ENCODE measurements around the gene DUSP10. TPM values are rescaled to one million over a fixed set of nuclear protein-coding genes. Genes with fewer than 3 reads are reported as not detected.

Gene DUSP10
- total RNA-seq, 2 donors from 2014 or later: 5.4 to 12.2 TPM

DNA sequence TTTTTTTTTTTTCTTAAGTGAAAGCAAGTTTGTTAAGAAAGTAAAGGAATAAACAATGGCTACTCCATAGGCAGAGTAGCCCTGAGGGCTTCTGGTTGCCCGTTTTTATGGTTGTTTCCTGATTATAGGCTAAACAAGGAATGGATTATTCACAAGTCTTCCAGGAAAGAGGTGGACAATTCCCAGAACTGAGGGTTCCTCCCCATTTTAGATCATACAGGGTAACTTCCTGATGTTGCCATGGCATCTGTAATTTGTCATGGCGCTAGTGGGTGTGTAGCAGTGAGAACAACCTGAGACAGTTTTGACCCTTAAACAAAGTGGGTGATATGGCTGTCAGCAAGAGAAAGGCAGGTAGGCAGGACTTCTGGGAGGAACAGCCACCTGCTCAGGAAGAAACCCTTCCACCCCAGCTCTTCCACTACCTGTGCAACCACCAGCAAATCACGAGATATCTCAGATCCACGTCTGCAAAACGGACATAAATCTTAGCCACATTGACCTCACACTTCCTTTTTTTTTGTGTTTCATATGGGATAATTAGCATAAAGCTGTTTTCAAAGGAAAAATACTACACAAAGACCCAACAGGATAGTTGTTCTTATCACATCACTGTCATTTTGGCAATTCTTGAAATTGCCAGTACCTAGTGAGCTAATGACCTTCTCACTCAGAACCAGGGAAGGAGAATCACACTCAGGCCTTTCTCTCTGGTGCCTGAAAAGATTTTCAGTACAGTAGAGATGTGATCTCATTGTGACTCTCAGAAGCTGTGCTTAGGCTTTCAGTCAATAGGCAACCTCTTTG, 34.8 kb upstream of the DUSP10 start:
- TF ChIP-seq POLR2A (IDR thresholded peaks at IDR 0.05): no peak
- TF ChIP-seq, protein P1, sequence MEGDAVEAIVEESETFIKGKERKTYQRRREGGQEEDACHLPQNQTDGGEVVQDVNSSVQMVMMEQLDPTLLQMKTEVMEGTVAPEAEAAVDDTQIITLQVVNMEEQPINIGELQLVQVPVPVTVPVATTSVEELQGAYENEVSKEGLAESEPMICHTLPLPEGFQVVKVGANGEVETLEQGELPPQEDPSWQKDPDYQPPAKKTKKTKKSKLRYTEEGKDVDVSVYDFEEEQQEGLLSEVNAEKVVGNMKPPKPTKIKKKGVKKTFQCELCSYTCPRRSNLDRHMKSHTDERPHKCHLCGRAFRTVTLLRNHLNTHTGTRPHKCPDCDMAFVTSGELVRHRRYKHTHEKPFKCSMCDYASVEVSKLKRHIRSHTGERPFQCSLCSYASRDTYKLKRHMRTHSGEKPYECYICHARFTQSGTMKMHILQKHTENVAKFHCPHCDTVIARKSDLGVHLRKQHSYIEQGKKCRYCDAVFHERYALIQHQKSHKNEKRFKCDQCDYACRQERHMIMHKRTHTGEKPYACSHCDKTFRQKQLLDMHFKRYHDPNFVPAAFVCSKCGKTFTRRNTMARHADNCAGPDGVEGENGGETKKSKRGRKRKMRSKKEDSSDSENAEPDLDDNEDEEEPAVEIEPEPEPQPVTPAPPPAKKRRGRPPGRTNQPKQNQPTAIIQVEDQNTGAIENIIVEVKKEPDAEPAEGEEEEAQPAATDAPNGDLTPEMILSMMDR (IDR thresholded peaks at IDR 0.05): no peak
- Histone ChIP-seq H3K36me3 (replicated peaks in 1 of 2; ENCODE audit: insufficient read depth in 1 of 2, low read depth in 2 of 2) (no peaks in the 10 kb centered on the region), H3K9me3 (no peaks in the 10 kb centered on the region), H3K4me3 (no peak overlapping the region), H3K4me1 (no peaks in the 10 kb centered on the region), H3K27ac (no peak overlapping the region), H3K27me3 (no peaks in the 10 kb centered on the region)
- 60 to 68% methylated on average over 5 of the region's 5 CpGs for WGBS, 2 donors
- ATAC-seq: no peak
- intact Hi-C loops (cut with DNase I): no loop called here
- no peak for DNase-seq

DNA sequence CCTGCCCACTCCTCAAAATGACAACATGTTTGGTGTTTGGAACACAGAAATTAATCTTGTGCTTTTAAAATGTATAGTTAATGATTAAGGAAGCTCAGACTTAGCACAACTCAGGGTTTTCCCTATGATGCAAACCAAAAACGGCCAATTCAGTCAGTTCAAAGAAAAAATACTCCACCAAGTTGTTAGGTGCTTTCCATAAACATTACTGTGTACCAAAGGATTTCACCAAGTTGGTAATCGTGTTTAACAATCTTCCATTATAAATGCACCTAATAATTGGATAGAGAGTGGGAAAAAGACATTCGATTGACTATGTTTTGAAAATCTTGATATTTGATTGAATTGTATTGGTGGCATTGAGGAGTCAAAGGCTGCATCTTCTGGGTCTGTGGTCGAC, 33.3 kb upstream of the DUSP10 start:
- no peak for TF ChIP-seq POLR2A (IDR thresholded peaks at IDR 0.05)
- TF ChIP-seq, protein P1 (IDR thresholded peaks at IDR 0.05): no peak
- WGBS, 2 donors: 69 to 74% methylated on average over 4 of the region's 4 CpGs
- Histone ChIP-seq H3K36me3 (replicated peaks in 1 of 2; ENCODE audit: insufficient read depth in 1 of 2, low read depth in 2 of 2) (no peaks in the 10 kb centered on the region), H3K4me1 (no peaks in the 10 kb centered on the region), H3K27me3 (no peaks in the 10 kb centered on the region), H3K9me3 (no peaks in the 10 kb centered on the region), H3K27ac (no peak overlapping the region), H3K4me3 (no peak overlapping the region)
- DNase-seq: no peak
- intact Hi-C loops (cut with DNase I): no loop called here
- no peak for ATAC-seq

DNA sequence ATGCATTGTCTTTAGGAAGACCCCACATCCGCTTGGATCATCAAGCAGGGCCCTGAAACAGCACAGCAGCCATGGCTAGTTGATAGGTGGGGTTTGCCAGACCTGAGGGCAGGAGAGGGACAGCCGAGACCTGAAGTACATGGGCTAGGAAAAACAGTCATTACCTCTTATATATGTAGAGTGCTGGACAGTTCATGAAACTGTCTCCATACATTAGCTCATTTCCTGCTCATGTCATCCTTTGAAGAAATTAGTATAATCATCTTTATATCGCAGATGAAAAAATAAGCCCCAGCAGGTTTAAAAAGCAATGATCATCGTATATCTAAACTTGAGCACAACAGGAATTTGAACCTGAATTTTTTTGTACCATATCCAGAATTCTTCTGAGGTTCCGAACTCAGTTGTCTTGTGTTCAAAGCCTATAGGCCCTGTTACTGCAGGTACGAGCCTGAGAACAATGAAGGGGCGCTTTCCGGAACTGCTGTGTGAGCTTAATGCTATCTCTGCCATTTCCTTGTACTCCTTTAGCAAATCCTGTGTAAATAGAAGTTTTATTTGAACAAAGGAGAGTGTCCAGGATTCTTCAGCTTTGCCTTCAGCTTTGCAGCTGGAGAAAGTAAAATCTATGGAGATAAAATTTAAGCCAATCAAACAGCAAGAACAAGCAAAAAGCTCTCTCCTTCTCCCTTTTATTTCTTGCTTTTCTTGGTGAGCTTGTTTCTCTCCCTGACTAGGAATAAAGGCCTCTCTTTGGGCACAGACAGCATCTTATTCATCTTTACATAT, 32.4 kb upstream of the DUSP10 start:
- Histone ChIP-seq H3K4me1 (no peaks in the 10 kb centered on the region), H3K27me3 (no peaks in the 10 kb centered on the region), H3K9me3 (no peaks in the 10 kb centered on the region), H3K27ac (no peak overlapping the region), H3K36me3 (replicated peaks in 1 of 2; ENCODE audit: insufficient read depth in 1 of 2, low read depth in 2 of 2) (no peaks in the 10 kb centered on the region), H3K4me3 (no peak overlapping the region)
- TF ChIP-seq POLR2A (IDR thresholded peaks at IDR 0.05): no peak
- TF ChIP-seq, protein P1 (IDR thresholded peaks at IDR 0.05): no peak
- no peak for ATAC-seq
- no peak for DNase-seq
- 84% methylated on average over 8 of the region's 8 CpGs for whole genome bisulfite sequencing, 2 donors
- intact Hi-C loops (cut with DNase I): no loop called here

DNA sequence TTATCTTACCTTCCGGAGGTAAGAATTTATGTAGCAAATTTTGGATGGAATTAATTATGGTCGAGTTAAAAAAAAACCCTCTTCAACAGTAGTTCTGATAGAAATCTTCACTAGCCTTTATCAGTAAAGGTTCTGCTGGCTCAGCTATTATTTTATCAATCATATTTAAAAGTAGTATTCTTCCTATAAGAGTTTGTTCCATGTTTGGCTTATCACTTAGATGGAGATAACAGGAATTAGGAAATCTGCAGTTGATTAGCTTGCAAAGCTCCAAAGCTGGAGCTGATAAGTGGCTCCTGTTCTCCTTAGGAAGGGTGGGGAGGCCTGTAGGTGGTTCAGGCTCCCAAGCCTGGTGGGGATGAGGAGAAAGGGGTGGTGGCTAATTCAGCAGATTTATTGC, 31.5 kb upstream of the DUSP10 start:
- Histone ChIP-seq H3K36me3 (replicated peaks in 1 of 2; ENCODE audit: insufficient read depth in 1 of 2, low read depth in 2 of 2) (no peaks in the 10 kb centered on the region), H3K9me3 (no peaks in the 10 kb centered on the region), H3K27me3 (no peaks in the 10 kb centered on the region), H3K27ac (no peak overlapping the region), H3K4me1 (no peaks in the 10 kb centered on the region), H3K4me3 (no peak overlapping the region)
- intact Hi-C loops (cut with DNase I): no loop called here
- ATAC-seq (no peak), DNase-seq (no peak)
- 59 to 65% methylated on average over 2 of the region's 2 CpGs for WGBS, 2 donors
- TF ChIP-seq POLR2A (IDR thresholded peaks at IDR 0.05): no peak
- TF ChIP-seq, protein P1 (IDR thresholded peaks at IDR 0.05): no peak

All from body of pancreas (tissue), 4 donors.